ENCODE data around the gene BICRA.
"Not testable (repeated sequence)": the region's sequence is repeated elsewhere in the genome, so short reads cannot be mapped to it uniquely, and the experiment has no call there.

Gene BICRA

DNA sequence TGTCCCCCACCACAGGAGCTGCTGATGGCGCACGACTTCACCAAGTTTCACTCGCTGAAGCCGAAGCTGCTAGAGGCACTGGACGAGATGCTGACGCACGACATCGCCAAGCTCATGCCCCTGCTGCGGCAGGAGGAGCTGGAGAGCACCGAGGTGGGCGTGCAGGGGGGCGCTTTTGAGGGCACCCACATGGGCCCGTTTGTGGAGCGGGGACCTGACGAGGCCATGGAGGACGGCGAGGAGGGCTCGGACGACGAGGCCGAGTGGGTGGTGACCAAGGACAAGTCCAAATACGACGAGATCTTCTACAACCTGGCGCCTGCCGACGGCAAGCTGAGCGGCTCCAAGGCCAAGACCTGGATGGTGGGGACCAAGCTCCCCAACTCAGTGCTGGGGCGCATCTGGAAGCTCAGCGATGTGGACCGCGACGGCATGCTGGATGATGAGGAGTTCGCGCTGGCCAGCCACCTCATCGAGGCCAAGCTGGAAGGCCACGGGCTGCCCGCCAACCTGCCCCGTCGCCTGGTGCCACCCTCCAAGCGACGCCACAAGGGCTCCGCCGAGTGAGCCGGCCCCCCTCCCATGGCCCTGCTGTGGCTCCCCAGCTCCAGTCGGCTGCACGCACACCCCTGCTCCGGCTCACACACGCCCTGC is 132.1 kb downstream of the BICRA start:
- in situ Hi-C loops (cut with MboI; ENCODE audit: low sequenced_read_pairs) = no loop called here

DNA sequence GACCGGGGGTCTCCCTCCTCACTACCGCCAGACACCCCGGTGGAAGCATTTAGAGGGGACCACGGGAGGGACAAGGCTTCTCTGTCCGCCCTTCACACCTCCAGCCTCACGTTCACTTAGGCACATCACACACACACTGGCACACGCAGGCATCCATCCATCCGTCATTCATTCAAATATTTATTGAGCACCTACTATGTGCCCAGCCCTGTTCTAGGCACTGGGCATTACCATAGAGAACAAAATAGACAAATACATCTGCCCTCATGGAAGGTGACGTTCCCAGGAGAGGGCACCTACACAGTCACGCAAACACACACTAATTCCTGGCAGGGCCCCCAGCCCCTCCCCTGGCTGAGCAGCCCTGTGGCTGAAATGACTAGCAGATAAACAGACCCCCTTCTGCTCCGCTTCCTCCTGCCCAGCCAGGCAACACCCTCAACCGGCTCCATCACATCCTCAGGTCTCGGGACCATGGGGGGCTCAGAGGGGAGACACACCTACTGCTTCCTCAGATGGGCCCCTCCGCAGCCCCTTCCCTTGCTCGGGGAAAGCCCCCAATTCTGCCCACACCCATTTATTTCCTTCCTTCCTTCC is 132.7 kb downstream of the BICRA start:
- in situ Hi-C loops (cut with MboI; ENCODE audit: low sequenced_read_pairs) = no loop called here

DNA sequence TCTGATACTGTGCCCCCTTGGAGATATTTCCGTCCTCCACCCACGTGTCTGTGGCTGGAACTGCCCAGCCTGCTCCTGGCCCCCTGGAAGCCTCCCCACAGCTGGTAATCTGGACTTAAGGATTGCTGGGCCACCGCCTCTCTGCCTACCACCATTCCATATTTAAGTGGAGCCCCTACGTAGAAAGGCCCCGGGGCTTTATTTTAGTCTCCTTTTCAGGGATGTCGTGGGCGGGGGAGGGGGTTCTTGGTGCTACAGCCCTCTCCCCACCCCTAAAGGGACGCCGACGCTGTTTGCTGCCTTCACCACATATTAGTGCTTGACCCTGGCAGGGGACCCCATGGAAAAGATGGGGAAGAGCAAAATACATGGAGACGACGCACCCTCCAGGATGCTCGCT is 133.7 kb downstream of the BICRA start:
- in situ Hi-C loops (cut with MboI; ENCODE audit: low sequenced_read_pairs) = no loop called here

DNA sequence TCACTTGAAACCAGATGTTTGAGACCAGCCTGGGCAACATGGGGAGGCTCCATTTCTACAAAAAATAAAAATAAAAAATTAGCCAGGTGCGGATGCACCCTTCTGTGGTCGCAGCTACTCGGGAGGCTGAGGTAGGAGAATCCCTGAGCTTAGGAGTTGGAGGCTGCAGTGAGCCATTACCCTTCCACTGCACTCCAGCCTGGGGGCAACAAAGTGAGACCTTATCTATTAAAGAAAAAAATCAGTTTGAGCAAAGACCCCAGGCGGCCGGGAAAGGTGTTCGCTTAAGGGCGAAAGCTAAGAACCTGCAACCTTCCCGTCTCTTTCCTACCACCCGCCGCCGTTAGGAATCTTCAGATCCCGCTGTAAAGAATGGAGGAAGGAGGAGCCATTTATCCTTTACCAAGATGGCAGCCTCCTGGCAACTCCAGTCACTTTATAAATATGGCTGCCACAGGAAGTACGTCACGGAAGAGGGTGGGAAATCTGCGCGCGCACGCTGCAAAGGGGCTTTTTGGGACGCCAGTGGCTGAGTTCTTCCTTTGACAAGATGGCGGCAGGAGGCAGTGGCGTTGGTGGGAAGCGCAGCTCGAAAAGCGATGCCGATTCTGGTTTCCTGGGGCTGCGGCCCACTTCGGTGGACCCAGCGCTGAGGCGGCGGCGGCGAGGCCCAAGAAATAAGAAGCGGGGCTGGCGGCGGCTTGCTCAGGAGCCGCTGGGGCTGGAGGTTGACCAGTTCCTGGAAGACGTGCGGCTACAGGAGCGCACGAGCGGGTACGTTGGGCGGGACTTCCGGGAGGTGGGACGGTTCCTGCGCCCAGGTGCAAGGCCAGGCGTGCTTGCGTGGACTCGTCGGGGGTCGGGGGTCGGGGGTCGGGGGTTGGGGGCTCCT is 136.3 kb downstream of the BICRA start, which contains the start of gene NOP53:
Gene NOP53, plus strand, starts transcription at position 537 of the 892 bp plus-strand sequence. Its CDS starts 14 bp downstream, at position 551.
- in situ Hi-C loops (cut with MboI; ENCODE audit: low sequenced_read_pairs) = no loop called here

DNA sequence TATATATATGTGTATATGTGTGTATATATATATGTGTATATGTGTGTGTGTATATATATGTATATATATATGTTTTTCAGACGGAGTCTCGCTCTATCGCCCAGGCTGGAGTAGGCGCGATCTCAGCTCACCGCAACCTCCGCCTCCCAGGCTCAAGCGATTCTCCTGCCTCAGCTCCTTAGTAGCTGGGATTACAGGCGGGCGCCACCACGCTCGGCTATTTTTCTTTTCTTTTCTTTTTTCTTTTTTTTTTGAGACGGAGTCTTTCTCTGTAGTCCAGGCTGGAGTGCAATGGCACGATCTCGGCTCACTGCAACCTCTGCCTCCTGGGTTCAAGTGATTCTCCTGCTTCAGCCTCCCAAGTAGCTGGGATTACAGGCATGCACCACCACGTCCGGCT is 137.2 kb downstream of the BICRA start:
- in situ Hi-C loops (cut with MboI; ENCODE audit: low sequenced_read_pairs) = not testable (repeated sequence)

DNA sequence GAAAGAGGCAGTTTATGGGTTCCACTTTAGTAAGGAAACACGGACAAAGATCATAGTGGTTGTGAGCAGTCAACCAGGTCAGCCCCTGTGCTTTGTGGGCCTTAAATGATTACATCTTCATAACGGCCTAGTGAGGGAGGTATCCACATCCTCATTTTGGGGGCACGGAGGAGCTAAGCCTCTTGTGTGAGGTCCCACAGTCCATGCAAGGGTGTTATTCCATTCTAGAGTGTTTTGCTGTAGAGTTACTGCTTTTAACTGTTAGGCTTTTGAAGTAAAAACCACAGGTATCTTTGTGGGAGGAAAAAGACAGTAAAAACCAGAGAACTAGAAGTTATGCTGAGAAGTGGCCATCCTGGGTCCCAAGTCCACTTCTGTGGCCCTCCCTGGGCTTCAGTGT is 140.4 kb downstream of the BICRA start:
- in situ Hi-C loops (cut with MboI; ENCODE audit: low sequenced_read_pairs) = no loop called here

DNA sequence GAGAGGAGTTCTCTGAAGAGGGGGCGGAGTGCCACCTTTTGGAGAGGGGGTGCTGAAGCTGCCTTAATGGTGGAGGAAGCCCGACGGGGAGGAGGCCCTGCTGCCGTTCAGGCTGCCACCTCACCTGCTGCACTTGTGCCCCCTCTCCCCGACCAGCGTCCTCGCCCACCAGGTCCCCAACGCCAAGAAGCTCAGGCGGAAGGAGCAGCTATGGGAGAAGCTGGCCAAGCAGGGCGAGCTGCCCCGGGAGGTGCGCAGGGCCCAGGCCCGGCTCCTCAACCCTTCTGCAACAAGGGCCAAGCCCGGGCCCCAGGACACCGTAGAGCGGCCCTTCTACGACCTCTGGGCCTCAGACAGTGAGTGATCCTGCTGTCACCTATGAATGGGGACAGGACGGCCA is 141.8 kb downstream of the BICRA start:
- in situ Hi-C loops (cut with MboI; ENCODE audit: low sequenced_read_pairs) = no loop called here

DNA sequence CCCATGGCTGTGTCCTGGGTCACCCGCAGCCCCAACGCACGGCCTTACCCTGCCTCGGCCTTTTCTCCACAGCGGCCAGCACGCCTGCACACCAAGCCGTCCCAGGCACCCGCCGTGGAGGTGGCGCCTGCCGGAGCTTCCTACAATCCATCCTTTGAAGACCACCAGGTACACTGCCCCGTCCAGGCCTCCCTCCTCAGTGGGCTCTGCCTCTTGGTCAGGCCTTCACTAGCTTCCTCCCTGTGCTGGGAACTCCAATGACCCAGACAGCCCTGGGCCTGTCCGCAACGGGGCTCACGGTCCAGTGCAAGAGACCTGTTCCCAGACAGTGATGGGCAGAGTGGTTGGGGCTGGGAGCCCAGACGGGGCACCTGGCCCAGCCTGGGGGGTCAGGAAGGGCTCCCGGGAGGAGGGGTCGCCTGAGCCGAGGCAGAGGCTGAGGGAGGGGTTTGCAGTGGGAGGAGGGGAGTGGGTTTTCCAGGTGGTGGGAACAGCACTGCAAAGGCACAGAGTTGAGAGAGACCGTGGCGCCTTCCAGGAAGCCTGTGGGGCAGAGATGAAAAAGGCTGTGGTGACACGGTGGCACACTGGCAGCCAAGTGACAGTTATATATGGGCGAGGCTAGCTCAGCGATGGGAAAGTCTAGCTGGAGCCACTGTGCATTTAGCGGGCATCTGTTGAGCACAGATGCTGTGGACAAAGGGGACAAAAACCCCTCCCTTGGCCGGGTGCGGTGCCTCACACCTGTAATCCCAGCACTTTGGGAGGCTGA is 143.7 kb downstream of the BICRA start:
- in situ Hi-C loops (cut with MboI; ENCODE audit: low sequenced_read_pairs) = no loop called here

Data from hTERT RPE-1 (cell line).